MV-4-11 (cell line): ENCODE measurements around the gene MYL5.
"Not testable (repeated sequence)": the region's sequence is repeated elsewhere in the genome, so short reads cannot be mapped to it uniquely, and the experiment has no call there.

Experiments used
- DNase-seq: peaks from one replicate; lab custom pipeline; 2025; lab: John Stamatoyannopoulos, UW

Gene MYL5

DNA sequence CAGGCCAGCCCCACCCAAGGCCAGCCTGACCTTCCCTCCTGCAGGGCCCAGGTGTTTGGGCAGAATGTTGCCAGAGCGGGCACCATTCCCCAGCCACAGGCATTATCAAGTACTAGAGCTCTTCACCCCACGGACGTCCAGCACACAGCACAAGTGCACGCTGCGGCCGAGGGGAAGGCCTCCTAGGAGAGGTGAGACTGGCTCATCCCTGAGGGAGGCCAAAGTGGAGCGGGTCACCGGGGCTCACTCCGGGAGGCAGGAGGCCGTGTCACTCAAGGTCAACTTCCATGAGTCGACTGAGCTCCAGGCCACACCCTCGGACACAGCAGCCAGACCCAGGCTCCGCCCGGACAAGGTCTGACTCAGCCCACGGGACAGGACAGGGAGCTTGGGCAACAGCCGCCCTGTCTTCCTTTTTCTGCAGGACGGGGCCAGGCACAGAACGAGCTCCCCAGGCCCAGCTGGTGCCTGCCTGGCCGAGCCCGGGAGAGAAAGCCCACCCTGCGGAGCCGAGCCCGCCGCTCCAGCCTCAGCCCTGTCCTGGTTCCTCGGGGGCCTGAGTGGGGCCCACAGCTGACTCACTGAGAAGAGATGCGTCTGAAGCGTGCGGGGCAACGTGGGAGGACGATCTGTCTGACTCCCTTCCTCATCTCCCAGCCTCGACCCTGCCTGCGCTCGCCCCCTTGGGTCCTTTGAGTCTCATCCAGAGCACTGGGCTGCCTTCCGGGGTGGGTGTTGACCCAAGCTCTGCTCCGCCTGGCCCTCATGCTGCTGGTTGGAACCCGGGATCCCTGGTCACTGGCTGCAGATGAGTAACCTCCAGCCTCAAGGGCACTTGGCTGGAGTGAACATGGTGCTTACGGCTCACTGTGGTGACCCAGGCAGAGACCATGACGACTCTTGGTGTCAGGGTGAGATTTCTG, 13.0 kb downstream of the MYL5 start:
- DNase-seq, result peak; percentile 87

DNA sequence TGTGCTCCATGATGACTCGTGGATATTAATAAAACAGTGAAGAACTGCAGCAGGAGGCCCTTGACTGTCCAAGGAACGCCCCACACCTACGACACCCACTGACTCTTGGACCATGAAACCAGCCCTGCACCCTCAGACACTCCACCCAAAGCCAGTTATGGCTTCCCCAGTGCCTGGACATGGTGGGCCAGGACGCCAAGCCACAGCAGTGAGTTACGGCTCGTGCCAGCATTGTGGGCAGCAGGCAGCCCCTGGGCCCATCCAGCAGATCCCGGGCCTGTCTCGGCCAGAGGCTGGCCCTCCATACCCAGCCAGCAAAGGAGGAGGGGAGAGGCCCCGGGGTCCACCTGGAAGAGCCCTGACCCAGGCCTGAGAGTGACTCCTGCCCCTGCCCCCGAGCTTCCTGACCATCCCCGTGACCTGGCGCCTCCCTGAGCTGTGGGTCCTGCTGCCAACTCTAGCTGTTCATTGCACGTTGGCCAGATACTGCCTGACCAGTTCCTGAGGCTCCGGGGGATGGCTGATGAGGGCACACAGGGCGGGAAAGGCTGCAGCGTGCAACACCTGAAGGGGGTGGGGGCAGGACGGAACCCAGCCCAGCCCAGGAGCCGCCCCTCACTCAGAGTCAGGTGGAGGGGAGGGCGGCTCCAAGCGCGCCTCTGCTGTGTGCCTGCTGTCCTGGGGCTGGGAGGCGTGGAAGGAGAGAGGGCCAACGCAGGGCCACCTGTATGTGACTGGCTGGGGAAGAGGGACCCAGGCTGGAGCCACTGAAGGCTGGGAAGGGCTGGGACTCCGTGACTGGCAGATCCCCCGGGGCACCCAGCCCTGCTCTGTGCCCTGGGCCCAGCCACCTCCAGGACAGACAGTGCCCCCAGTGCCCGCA, 13.9 kb downstream of the MYL5 start:
- no peak for DNase-seq

DNA sequence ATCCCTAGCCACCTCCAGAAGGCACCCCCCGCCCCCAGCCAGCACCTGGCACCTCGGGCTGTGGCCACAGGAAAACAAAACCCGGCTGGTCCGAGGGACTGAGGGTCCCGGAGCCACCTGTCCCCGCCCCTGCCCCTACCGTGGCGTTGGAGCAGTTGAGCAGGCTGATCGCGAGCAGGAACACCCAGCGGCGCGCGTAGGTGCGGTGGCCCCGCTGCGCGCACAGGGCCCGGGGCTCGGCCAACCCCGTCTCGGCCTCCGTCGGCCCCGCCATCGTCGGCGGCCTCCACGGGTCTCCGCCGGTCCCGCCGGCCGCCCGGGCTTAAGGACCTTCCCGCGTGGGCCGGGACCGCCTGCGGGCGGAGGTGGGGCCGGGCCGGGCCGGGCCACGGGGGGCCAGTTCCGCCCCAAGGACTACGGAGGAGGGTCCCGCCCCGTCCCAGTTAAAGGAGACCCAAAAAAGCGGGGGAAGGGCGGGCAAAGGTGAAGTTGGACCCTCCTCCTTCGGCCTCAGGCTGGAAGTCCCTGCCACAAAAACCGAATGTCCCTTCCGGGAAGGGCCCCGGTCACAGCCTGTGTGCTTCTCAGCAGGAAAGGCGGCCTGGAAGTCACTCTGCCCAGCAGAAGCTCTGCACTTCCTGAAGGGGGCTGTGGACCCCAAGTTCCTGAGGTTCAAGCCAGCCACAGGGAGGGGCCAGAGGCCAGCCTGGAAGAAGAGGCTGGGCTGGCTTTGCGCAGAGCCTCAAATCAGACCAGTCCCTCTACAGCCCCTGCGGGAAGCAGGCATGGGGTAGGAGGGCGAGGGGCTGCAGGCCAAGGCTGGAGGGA, 14.7 kb downstream of the MYL5 start, which contains the start of gene SLC49A3:
Gene SLC49A3 (minus strand): TSS at position 298 of the 828 bp plus-strand sequence. CDS start 24 bp downstream, at position 274.
- no peak for DNase-seq

DNA sequence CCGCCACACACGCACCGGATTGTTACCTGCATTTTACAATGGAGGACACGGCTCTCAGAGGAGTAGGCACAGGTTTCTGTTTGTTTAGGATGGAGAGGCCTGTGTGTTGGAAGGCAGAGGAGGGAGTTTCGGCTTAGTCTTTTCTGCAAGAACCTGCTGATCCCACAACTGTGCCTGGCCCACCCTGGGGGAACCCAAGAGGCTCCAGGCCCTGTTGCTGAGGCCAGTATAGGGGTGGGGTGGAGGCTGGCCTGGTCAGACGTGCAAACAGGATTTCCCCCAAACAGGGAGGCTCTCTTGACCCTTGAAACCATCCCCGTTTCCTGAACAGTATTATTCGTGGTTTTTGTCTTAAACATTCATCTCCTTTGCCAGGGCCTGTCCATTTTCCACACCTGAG, 15.4 kb downstream of the MYL5 start:
- no peak for DNase-seq

DNA sequence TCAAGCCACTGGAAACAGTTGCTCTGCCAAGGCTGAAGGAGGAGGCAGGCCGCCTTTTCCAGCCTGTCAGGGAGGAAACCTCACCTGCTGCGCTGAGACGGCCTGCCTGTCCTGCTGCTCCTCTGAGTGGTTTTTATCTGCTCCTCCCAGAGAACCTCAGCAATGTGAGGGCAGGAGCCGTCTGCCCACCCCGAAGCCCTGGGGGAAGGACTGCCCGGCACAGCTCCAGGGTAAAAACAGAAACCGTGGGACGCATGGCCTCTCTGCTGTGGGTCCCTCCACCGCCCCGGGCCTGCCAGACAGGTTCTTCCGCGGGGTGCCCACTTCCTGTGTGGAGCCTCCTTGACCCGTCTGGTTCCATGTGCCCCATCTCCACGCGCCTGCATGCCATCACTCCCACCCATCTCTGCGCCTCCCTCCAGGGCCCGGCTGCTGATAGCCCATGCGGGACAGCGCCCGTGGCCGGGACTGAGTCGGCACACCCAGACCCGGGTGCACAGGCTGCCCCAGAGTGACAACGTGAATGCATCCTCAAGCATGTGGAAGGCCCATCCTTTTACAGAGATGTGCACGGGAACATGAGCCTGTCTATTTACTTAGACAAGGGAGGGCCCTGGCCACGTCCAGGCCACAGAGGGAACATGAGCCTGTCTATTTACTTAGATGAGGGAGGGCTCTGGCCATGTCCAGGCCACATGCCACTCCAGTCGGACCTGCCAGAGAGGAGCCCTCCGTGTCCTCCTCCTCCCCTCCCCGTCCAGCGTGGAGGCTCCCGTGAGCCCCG, 18.6 kb downstream of the MYL5 start:
- no peak for DNase-seq

DNA sequence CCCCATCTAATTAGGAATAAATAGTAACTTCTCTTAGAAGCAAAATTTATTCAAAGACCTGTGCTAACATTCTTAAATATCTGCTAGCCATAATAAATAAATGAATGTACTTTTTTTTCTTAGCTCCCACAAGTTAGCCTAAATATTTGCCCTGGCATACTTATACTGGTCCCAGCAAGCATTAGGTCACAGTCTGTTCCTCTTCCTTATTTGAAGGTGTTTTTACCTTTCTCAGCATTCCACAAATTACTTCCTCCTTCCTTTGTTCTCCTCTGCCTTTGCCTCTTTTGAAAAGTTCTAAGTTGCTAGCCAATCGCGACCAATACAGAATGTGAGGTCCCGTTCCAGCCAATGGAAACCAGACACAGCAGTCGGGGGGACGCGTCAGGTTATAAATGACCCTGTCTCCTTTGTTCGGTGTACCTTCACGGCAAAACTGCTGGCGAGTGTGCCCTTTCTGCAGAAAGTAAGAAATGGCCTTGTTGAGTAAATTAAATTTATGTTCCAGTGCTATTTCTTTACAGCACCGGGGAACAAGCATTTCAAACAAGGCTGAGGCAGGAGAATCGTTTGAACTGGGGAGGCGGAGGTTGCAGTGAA, 20.1 kb downstream of the MYL5 start:
- not testable (repeated sequence) for DNase-seq

DNA sequence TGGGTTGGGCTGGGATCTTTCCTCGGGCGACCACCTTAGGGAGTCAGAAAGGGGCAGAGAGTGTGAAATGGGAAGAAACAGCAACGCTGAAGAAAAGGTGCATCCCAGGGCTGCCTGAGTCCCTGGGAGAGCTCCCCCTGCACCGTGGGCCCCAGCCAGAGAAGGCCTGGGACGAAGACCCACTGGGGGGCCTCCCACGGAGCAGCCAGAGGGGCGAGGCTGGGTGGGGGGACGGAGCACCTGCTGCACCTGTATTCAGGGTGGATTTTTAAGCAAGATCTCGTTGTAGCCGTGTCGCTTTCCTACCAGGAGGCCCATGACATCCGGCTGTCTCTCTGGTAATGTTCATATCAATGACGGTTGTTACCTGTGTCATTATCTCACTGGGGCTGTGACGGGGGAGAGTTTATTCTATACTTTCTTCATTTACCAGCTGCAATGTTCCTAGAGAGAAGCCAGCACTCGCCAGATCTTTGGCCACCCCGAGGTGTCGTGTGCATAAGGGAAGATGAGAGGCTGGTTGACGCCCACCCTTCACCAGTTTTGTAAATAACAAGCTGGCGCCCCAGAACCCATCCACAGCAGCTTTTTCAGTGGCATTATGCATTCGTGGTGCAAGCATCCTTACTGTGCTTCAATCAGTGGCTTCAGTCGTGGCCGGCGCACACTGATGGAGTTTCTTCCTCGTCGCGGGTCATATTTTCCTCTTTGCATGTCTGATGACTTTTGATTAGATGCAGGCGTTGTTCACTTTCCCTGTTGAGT, 25.7 kb downstream of the MYL5 start:
- no peak for DNase-seq

DNA sequence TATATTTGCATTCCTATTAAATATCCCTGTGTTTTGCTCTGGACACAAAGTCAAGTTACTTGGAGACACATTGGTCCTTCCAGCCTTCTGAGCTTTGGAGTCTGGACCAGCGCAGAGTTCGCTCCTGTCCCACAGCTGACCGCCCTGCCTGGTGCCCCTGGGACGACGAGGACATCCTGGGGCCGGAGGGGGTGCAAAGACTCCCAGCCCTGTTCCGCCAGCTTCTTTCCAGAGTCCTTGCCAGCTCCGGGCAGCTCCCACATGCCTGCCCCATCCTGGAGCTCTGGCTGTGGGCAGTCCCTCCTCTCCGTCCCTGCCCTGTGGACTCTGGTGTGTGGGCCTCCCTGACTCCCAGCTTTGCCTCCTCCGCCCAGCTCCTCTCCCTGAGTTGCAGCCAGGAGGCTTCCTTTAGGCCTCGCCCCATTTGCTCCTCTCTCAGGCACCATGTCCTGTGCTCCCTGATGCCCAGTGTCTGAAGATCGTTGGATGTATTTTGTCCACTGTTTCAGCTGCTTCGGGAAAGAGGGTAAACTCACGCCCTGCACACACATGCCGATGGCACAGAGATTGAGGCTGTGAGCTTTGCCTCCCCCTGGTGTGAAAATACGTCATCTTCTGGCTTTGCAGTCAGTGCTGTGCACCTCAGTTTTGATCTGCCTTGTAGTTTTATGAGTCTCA, 26.4 kb downstream of the MYL5 start:
- DNase-seq, result no peak

DNA sequence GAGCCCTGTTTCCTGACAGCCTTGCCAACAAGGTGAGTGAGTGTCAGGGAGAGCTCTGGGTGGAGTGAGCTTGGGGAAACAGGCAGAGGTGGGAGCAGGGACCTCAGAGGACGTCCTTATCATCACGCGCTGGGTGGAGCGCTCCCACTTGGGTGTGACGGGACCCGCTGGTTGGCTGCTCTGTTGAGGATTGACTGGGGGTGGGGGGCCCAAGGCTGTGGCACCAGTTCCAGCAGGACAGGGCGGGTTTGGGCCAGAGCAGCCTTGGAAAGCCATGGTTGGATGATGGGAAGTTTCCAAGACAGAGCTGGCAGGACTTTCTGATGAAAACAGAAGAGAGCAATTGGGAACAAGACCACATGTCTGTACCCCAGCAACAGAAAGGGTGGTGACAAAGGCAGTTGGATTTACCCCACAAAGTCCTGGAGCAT, 28.3 kb downstream of the MYL5 start:
- DNase-seq, result no peak

DNA sequence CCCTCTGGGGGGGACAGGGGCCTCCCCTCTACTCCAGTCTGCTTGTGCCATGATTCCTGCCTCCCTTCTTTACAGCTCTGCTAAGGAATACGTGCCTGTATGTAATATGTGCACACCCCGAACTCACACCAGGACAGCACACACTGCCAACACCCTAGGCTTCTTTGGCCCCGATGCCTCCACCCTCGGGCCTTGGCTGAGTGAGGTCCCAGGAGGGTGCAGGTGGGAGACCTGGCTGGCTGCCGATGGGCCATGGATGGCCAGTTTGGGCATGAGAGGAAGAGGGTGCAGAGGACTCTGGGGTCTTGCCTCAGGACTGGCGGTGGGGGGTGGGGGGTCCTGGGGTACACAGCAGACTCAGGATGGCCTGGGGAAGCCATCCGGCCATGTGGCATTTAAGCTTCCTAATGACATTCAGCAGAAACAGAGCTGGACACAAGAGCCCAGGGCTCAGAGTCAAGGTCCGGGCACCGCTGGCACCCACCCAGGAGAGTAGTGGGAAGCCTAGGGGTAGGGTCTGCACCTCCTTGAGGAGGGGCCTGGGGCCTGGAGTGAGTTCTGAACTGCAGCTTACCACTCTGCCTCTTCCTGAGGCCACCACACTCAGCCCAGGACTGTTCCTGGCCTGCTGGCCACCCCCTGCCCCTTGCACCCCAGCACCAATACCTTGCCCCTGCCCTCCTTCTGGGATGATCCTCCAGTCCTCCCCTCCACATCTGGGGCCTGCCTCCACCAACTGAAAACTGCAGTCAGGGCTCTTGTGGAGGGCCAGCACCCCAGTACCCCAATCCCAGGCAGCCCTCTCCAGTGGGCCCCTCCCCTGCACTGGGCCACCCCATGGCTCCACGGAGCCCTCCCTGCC, 29.2 kb downstream of the MYL5 start:
- DNase-seq, result no peak

DNA sequence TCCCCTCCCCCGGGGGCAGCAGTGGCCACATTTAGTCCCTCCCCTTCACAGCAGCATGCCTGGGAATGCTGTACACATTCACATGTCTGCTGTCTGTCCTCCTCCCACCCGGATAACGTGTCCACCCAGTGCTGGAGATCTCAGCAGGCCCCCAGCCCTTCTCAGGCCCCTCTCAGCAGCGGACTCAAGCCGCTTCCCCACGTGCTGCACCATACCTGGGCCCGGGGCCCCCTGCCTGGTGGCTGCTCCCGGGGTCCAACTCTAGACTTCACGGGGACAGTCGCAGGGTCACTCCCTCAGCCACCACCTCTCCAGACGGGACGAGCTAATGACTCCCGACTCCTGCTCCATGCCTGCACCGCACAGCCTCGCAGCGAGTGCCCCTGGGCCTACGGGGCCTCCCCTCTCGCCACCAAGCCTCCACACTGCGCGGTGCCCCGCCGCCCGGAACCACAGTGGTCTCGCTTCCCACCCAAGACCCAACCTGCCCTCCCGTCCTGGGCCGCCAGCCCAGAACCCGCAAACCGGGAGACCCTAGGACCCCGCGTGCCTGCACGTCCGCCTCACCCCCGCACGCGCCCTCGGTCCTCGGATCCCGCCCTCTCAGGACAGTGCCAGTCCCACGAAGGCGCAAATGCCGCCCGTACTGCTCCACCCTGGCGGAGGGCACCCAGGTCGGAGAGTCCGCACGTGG, 30.0 kb downstream of the MYL5 start:
- no peak for DNase-seq

DNA sequence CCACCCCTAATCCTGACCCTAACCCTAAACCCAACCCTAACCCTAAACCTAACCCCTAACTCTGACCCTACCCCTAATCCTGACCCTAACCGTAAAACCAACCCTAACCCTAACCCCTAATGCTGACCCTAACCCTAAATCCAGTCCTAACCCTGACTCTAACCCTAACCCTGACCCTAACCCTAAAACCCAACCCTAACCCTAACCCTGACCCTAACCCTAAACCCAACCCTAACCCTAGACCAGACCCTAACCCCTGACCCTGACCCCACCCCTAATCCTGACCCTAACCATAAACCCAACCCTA, 30.6 kb downstream of the MYL5 start:
- no peak for DNase-seq

DNA sequence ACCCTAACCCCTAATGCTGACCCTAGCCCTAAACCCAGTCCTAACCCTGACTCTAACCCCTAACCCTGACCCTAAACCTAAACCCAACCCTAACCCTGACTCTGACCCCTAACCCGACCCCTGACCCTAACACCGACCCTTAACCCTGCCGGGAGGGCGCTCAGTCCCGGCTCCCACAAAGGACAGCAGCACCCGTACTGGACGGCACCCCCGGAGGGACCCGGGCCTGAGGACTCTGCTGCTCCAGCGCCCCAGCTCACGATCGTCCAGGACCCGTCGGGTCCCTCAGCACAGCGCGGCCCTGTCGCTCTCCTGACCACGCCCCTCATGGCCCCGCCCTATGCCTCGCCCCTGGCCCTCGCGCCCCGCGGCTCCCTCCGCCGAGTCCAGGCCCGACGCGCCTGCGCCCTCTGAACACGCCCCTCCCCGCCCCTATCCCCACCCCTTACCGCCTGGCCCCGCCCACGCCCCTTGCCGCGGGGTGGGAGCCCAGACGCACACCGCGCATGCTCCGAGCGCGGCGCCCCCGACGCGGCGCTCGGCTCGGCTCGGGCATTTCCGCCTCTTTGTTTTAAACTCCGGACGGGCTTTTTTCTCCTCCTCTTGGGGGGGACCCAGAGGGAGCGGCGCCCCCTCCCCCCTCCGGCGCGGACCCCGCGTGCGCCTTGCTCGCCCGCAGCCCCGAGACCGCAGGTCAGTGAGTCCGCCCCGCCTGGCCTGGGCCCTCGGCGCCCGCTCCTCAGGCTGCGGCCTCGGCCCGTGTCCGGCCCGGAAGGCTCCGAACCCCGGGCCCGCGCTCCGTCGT, 31.1 kb downstream of the MYL5 start, which contains the start of gene PCGF3:
Gene PCGF3 (plus strand): TSS at position 555 of the 805 bp plus-strand sequence. CDS start 27,849 bp downstream, outside the sequence.
- DNase-seq, result peak; percentile 80

DNA sequence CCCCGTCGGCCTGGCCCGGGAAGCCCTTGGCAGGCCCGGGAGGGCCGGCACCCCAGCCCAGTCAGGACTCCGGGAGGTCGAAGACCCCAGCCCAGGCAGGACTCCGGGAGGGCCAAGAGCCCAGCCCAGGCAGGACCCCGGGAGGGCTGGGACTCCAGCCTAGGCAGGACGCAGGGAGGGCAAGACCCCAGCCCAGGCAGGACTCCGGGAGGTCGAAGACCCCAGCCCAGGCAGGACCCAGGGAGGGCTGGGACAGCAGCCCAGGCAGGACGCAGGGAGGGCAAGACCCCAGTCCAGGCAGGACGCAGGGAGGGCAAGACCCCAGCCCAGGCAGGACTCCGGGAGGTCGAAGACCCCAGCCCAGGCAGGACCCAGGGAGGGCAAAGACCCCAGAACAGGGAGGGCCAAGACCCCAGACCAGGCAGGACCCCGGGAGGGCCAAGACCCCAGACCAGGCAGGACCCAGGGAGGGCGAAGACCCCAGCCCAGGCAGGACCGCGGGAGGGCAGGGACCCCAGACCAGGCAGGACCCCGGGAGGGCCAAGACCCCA, 31.8 kb downstream of the MYL5 start:
- not testable (repeated sequence) for DNase-seq

DNA sequence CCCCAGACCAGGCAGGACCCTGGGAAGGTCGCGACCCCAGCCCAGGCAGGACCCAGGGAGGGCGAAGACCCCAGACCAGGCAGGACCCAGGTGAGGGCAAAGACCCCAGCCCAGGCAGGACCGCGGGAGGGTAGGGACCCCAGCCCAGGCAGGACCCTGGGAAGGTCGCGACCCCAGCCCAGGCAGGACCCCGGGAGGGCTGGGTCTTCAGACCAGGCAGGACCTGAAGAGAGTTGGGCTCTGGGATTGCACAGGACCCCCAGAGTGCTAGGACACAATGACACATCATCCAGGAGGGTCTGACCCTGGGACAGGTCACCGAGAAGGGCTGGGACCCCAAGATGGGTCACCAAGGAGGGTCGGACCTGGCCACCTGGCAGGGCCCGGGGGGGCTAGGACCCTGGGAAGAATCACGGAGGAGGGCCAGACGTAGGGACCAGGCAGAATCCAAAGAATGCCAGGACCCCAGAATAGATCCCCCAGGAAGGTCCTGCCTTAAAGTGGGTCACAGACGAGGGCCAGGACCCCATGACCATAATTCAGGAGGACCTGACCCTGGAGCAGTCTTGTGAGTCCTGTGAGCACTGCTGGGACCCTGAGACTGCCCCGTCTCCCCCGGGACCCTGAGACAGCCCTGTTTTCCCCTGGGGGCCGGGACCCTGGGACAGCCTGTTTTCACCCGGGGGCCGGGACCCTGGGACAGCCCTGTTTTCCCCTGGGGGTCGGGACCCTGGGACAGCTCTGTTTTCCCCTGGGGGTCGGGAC, 32.7 kb downstream of the MYL5 start:
- no peak for DNase-seq
